ENCODE data around the gene EP400.

DNA sequence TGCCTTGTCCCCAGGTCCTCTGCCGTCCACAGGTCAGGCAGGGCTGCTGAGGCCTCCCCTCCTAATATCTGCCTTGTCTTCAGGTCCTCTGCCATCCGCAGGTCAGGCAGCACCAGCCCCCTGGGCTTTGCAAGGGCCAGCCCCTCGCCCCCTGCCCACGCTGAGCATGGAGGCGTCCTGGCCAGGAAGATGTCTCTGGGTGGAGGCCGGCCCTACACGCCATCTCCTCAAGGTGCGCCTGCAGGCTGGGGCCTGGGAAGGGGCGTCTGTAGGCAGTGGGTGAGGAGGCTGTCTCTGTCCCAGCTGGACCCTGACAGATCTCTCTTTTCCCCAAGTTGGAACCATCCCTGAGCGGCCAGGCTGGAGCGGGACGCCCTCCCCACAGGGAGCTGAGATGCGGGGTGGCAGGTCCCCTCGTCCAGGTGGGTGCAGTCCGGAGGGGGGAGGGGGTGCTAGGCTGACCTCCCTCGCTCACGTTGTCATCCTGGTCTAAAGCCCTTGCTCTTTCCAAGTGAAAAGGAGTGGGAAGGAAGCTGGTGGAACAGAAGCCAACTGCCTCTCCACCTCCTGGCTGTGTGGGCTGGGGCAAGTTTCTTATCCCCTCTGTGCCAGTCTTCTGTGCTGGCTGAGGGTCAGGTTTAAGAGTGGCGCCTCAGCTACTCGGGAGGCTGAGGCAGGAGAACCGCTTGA, 34.6 kb upstream of the EP400 start:
- TF ChIP-seq, protein P1, sequence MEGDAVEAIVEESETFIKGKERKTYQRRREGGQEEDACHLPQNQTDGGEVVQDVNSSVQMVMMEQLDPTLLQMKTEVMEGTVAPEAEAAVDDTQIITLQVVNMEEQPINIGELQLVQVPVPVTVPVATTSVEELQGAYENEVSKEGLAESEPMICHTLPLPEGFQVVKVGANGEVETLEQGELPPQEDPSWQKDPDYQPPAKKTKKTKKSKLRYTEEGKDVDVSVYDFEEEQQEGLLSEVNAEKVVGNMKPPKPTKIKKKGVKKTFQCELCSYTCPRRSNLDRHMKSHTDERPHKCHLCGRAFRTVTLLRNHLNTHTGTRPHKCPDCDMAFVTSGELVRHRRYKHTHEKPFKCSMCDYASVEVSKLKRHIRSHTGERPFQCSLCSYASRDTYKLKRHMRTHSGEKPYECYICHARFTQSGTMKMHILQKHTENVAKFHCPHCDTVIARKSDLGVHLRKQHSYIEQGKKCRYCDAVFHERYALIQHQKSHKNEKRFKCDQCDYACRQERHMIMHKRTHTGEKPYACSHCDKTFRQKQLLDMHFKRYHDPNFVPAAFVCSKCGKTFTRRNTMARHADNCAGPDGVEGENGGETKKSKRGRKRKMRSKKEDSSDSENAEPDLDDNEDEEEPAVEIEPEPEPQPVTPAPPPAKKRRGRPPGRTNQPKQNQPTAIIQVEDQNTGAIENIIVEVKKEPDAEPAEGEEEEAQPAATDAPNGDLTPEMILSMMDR (IDR thresholded peaks at IDR 0.05; ENCODE audit: low read depth, low read length) = no peak
- TF ChIP-seq EZH2phosphoT487 (IDR thresholded peaks at IDR 0.05; ENCODE audit: low read depth) = no peak

Measured in OCI-LY3 (cell line).